Stimulated activated CD8-positive, alpha-beta memory T cell treated with anti-CD3 and anti-CD28 coated beads, Interleukin-12 subunit alpha, Interleukin-12 subunit beta, amount 100 ng/mL, for 24 hours (primary cell): ENCODE measurements around the gene OR5K1.

Experiments
- DNase-seq: peaks from one replicate; pipeline ENCODE4 v3.0.0-alpha.2; 2020; ENCODE audit errors: extremely low read depth

Gene OR5K1

GRCh38 chr3:98514948-98515347 lies 51.9 kb downstream of the OR5K1 start:
- DNase-seq = no peak

DNA sequence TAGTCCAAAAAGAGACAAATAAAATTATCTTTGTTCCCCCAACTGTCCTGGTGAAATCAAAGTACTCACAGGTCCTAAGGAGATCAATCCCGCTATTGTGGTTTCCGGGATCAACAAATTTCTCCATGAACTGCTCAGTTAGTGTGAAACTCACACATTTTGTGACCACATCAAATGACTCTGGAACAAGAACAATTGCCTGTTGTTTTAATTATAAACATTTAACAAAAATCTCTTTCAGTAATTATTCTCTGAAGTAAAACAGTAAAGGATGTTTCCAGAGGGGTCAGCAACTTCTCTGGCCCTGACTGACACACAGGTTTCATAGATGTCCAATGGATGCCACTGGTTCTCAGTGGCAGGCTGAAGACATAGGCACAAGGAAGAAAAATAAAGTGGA lies 55.8 kb downstream of the OR5K1 start:
- no peak for DNase-seq

DNA sequence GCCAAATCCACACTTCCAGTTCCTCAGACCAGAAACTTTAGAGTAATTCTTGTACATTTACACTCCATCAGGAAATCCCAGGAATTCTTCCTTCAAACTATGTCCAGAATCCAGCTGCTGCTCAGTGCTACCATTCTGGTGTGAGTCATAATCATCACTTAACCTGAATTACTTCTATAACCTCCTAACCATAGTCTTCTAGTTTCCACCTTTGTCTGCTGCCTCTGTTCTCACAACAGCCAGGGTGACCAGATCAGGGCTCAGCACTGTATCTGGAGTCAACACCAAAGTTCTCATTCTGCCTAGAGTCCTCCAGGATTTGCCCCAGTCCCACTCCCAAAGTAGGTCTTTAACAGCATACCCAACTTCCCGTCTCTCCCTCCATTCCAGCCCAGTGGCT lies 56.4 kb downstream of the OR5K1 start:
- DNase-seq = no peak

- DNase-seq = no peak
Measured at GRCh38 chr3:98521897-98522543, 59.0 kb downstream of the OR5K1 start.
